GM18520 (cell line): ENCODE measurements around the gene TTC9B.
"Not testable (repeated sequence)": the region's sequence is repeated elsewhere in the genome, so short reads cannot be mapped to it uniquely, and the experiment has no call there.

Experiments used
- ATAC-seq: cut with Tn5 transposase; IDR thresholded peaks from one replicate; pipeline ENCODE4 v1.9.1; 2021; ENCODE audit not compliant: unreplicated experiment

TTC9B gene

GRCh38 chr19:40174092-40174491 is 44.1 kb downstream of the TTC9B start:
- ATAC-seq = no peak

- not testable (repeated sequence) for ATAC-seq
Measured at GRCh38 chr19:40171293-40171692, 46.9 kb downstream of the TTC9B start.

GRCh38 chr19:40170303-40170989 is 47.7 kb downstream of the TTC9B start:
- not testable (repeated sequence) for ATAC-seq

- not testable (repeated sequence) for ATAC-seq
Measured at GRCh38 chr19:40169482-40170302, 48.5 kb downstream of the TTC9B start.
